Endothelial cell of umbilical vein (primary cell): ENCODE results near the gene DDX25.

Experiments
- POLR2A ChIP-seq: IDR thresholded peaks from 2 replicates; pipeline ENCODE4 v1.6.1; 2012; ENCODE audit warnings: low read depth, mild to moderate bottlenecking, control low read depth, low read length
- POLR2AphosphoS5 ChIP-seq: IDR thresholded peaks from 2 replicates; pipeline ENCODE4 v1.6.1; 2012; ENCODE audit warnings: low read depth, mild to moderate bottlenecking, control low read depth, low read length, moderate library complexity; ENCODE audit not compliant: insufficient read depth
- TF ChIP-seq, protein P1 (sequence below), 2 donors: IDR thresholded peaks; 1 replicate in 1 of 2; 2 replicates in 1 of 2; pipeline ENCODE4 v1.5.1; 2011; ENCODE audit warnings: low read length in 2 of 2, mild to moderate bottlenecking in 2 of 2, moderate library complexity in 2 of 2, control low read depth in 1 of 2, inconsistent platforms in 1 of 2, low read depth in 1 of 2; ENCODE audit not compliant: insufficient read depth in 1 of 2; ENCODE audit errors: extremely low read depth in 1 of 2
- TF ChIP-seq, protein P2 (sequence below): IDR thresholded peaks from 2 replicates; pipeline ENCODE4 v1.6.1; 2011; ENCODE audit not compliant: insufficient read depth, insufficient read length

DNA sequence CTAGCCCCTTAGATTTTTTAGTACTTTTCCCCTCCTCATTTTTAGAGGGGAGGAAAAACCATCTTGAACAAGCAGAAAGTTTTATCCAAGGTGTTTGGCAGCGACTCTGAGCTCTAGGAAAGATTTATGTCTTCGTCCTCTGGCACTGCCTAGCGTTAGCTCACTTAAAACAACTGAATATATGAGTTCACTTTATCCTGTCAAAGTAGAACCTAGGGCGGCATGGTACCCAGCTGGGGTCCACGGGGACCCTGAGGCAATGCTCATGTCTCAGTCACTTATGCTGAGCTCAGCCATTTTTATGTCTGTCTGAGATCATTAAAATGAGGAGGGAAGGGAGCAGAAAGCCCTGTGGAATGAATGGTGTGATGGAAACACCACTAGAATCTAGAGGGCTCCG, 27.4 kb downstream of the DDX25 start:
- TF ChIP-seq POLR2A (no peak), POLR2AphosphoS5 (no peak)
- TF ChIP-seq, protein P1, sequence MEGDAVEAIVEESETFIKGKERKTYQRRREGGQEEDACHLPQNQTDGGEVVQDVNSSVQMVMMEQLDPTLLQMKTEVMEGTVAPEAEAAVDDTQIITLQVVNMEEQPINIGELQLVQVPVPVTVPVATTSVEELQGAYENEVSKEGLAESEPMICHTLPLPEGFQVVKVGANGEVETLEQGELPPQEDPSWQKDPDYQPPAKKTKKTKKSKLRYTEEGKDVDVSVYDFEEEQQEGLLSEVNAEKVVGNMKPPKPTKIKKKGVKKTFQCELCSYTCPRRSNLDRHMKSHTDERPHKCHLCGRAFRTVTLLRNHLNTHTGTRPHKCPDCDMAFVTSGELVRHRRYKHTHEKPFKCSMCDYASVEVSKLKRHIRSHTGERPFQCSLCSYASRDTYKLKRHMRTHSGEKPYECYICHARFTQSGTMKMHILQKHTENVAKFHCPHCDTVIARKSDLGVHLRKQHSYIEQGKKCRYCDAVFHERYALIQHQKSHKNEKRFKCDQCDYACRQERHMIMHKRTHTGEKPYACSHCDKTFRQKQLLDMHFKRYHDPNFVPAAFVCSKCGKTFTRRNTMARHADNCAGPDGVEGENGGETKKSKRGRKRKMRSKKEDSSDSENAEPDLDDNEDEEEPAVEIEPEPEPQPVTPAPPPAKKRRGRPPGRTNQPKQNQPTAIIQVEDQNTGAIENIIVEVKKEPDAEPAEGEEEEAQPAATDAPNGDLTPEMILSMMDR (IDR thresholded peaks at IDR 0.05; ENCODE audit: extremely low read depth in 1 of 2, insufficient read depth in 1 of 2, low read depth in 1 of 2, low read length in 2 of 2): no peak
- TF ChIP-seq, protein P2, sequence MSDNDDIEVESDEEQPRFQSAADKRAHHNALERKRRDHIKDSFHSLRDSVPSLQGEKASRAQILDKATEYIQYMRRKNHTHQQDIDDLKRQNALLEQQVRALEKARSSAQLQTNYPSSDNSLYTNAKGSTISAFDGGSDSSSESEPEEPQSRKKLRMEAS: no peak
